Stimulated activated CD8-positive, alpha-beta memory T cell treated with anti-CD3 and anti-CD28 coated beads, Interleukin-2, amount 100 ng/mL, for 48 hours (primary cell): ENCODE data around the gene PCDHGB4.
"Not testable (repeated sequence)": the region's sequence is repeated elsewhere in the genome, so short reads cannot be mapped to it uniquely, and the experiment has no call there.

ENCODE experiments used
- DNase-seq, 2 donors: peaks; one replicate each; pipeline ENCODE4 v3.0.0-alpha.2; 2020; ENCODE audit warnings: low read depth in 2 of 2

The PCDHGB4 gene

GRCh38 chr5:141398608-141399007, 11.1 kb downstream of the PCDHGB4 start:
- DNase-seq, result no peak

- DNase-seq, result no peak
Observed at GRCh38 chr5:141399555-141400258, 12.2 kb downstream of the PCDHGB4 start.

- no peak for DNase-seq
Observed at GRCh38 chr5:141402553-141403243, 15.2 kb downstream of the PCDHGB4 start, which contains the start of gene PCDHGA9. Gene PCDHGA9 (plus strand): TSS chr5:141402778. CDS start chr5:141402953, 175 bp downstream.

DNA sequence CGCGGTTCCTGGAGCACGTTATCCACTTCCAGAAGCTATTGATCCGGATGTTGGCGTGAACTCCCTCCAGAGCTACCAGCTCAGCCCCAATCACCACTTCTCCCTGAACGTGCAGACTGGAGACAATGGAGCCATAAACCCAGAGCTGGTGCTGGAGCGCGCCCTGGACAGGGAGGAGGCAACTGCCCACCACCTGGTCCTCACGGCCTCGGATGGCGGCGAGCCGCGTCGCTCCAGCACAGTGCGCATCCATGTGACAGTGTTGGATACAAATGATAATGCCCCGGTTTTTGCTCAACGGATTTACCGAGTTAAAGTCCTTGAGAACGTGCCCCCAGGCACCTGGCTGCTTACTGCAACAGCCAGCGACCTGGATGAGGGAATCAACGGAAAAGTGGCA, 15.9 kb downstream of the PCDHGB4 start:
- no peak for DNase-seq

DNA sequence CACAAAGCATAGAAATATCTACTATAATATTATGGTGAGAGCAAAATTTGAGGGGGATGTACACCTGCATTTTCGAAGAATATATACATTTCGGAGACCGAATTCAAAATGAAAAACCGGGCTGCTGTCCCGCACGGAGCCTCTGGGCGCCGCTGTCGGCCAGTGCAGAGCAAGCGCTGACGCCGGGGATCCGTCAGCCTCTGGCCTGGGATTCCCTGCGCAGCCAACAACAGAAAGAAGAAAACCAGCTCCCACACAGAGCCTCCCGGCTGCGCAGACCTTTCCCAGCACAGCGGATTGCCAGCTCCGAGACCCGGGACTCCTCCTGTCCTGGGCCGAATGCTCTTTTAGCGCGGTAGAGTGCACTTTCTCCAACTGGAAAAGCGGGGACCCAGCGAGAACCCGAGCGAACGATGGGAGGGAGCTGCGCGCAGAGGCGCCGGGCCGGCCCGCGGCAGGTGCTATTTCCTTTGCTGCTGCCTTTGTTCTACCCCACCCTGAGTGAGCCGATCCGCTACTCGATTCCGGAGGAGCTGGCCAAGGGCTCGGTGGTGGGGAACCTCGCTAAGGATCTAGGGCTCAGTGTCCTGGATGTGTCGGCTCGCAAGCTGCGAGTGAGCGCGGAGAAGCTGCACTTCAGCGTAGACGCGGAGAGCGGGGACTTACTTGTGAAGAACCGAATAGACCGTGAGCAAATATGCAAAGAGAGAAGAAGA, 20.4 kb downstream of the PCDHGB4 start, which contains the start of gene PCDHGB6:
PCDHGB6 (plus strand) TSS at position 232 of the 716 bp plus-strand sequence; CDS start at position 414, 182 bp downstream.
- DNase-seq, result not testable (repeated sequence)

- no peak for DNase-seq
Observed at GRCh38 chr5:141409598-141410306, 22.3 kb downstream of the PCDHGB4 start.

- no peak for DNase-seq
Observed at GRCh38 chr5:141411575-141411974, 24.1 kb downstream of the PCDHGB4 start.

- DNase-seq, result peak in 1 of 2 donors; percentile 26
Observed at GRCh38 chr5:141412854-141413539, 25.5 kb downstream of the PCDHGB4 start, which contains the start of gene PCDHGA10. Gene PCDHGA10 (plus strand): TSS chr5:141412987. CDS start chr5:141413176, 189 bp downstream.

GRCh38 chr5:141413540-141414069, 26.1 kb downstream of the PCDHGB4 start:
- DNase-seq, result no peak

DNA sequence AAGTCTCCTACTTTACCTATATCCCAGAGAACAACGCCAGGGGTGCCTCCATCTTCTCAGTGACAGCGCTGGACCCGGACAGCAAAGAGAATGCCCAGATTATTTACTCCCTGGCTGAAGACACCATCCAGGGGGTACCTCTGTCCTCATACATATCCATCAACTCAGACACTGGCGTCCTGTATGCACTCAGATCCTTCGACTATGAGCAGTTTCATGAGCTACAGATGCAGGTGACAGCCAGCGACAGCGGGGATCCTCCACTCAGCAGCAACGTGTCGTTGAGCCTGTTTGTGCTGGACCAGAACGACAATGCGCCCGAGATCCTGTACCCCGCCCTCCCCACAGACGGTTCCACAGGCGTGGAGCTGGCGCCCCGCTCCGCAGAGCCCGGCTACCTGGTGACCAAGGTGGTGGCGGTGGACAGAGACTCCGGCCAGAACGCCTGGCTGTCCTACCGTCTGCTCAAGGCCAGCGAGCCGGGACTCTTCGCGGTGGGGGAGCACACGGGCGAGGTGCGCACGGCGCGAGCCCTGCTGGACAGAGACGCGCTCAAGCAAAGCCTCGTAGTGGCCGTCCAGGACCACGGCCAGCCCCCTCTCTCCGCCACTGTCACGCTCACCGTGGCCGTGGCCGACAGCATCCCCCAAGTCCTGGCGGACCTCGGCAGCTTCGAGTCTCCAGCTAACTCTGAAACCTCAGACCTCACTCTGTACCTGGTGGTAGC, 27.2 kb downstream of the PCDHGB4 start:
- DNase-seq, result not testable (repeated sequence)

DNA sequence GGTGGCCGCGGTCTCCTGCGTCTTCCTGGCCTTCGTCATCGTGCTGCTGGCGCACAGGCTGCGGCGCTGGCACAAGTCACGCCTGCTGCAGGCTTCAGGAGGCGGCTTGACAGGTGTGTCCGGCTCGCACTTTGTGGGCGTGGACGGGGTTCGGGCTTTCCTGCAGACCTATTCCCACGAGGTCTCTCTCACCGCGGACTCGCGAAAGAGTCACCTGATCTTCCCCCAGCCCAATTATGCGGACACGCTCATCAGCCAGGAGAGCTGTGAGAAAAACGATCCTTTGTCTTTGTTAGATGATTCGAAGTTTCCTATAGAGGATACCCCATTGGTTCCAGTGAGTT, 27.7 kb downstream of the PCDHGB4 start:
- not testable (repeated sequence) for DNase-seq

DNA sequence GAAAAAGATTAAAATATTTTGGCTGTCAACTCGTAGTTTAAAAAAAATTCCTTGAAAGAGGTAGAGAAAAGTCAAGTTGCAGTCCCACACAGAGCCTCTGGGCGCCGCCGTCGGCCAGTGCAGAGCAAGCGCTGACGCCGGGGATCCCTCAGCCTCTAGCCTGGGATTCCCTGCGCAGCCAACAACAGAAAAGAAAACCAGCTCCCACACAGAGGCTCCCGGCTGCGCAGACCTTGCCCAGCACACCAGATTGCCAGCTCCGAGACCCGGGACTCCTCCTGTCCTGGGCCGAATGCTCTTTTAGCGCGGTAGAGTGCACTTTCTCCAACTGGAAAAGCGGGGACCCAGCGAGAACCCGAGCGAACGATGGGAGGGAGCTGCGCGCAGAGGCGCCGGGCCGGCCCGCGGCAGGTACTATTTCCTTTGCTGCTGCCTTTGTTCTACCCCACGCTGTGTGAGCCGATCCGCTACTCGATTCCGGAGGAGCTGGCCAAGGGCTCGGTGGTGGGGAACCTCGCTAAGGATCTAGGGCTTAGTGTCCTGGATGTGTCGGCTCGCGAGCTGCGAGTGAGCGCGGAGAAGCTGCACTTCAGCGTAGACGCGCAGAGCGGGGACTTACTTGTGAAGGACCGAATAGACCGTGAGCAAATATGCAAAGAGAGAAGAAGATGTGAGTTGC, 30.1 kb downstream of the PCDHGB4 start, which contains the start of gene PCDHGB7:
PCDHGB7 (plus strand) TSS at position 184 of the 679 bp plus-strand sequence; CDS start at position 367, 183 bp downstream.
- peak; percentile 37 to 51 for DNase-seq

DNA sequence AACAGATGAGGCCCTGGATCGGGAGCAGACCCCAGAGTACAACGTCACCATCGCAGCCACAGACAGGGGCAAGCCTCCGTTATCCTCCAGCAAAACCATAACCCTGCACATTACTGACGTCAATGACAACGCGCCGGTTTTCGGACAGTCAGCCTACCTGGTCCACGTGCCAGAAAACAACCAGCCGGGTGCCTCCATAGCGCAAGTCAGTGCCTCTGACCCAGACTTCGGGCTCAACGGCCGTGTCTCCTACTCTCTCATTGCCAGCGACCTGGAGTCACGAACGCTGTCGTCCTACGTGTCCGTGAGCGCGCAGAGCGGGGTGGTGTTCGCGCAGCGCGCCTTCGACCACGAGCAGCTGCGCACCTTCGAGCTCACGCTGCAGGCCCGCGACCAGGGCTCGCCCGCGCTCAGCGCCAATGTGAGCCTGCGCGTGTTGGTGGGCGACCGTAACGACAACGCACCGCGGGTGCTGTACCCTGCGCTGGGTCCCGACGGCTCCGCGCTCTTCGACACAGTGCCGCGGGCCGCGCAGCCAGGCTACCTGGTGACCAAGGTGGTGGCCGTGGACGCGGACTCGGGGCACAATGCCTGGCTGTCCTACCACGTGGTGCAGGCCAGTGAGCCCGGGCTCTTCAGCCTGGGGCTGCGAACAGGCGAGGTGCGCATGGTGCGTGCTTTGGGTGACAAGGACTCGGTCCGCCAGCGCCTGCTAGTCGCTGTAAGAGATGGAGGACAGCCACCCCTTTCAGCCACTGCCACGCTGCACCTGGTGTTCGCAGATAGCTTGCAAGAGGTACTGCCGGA, 31.8 kb downstream of the PCDHGB4 start:
- no peak for DNase-seq

GRCh38 chr5:141420855-141421488, 33.5 kb downstream of the PCDHGB4 start, which contains the start of gene PCDHGA11:
Gene PCDHGA11 (plus strand): TSS chr5:141421051. CDS start chr5:141421228, 177 bp downstream.
- peak in 1 of 2 donors; percentile 45 for DNase-seq

- no peak for DNase-seq
Observed at GRCh38 chr5:141421489-141421855, 34.0 kb downstream of the PCDHGB4 start.

DNA sequence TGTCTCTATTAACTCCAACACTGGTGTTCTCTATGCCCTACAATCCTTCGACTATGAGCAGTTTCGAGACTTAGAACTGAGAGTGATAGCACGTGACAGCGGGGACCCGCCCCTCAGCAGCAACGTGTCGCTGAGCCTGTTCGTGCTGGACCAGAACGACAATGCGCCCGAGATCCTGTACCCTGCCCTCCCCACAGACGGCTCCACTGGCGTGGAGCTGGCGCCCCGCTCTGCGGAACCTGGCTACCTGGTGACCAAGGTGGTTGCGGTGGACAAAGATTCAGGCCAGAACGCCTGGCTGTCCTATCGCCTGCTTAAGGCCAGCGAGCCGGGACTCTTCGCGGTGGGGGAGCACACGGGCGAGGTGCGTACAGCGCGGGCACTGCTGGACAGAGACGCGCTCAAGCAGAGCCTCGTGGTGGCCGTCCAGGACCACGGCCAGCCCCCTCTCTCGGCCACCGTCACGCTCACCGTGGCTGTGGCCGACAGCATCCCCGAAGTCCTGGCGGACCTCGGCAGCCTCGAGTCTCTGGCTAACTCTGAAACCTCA, 35.3 kb downstream of the PCDHGB4 start:
- no peak for DNase-seq

DNA sequence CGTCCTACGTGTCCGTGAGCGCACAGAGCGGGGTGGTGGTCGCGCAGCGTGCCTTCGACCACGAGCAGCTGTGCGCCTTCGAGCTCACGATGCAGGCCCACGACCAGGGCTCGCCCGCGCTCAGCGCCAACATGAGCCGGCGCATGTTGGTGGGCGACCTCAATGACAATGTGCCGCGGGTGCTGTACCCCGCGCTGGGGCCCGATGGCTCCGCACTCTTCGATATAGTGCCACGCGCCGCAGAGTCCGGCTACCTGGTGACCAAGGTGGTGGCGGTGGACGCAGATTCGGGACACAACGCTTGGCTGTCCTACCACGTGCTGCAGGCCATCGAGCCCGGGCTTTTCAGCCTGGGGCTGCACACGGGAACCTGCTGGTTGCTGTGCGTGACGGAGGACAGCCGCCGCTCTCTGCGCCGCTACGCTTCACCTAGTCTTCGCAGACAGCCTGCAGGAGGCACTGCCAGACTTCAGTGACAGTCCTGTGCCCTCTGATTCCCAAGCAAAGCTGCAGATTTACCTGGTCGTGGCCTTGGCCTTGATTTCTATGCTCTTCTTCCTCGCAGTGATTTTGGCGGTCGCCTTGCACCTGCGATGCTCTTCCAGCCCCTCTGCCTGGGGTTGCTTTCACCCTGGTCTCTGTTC, 40.4 kb downstream of the PCDHGB4 start:
- no peak for DNase-seq
